Eye (tissue), 1 donor: ENCODE measurements around the gene ST3GAL3.

ENCODE experiments used
- DNase-seq: peaks from one replicate; pipeline ENCODE4 v3.0.0-alpha.2; 2015

The ST3GAL3 gene

GRCh38 chr1:43853161-43853921 lies 146.0 kb downstream of the ST3GAL3 start:
- DNase-seq, result no peak

GRCh38 chr1:43854473-43854872 lies 147.1 kb downstream of the ST3GAL3 start:
- no peak for DNase-seq

GRCh38 chr1:43856188-43856587 lies 148.9 kb downstream of the ST3GAL3 start:
- DNase-seq, result no peak

GRCh38 chr1:43857163-43857562 lies 149.8 kb downstream of the ST3GAL3 start:
- no peak for DNase-seq

- peak; percentile 71 for DNase-seq
Measured at GRCh38 chr1:43858324-43858723, 151.0 kb downstream of the ST3GAL3 start.

- DNase-seq, result no peak
Measured at GRCh38 chr1:43861337-43861736, 154.0 kb downstream of the ST3GAL3 start.

GRCh38 chr1:43861988-43862735 lies 154.8 kb downstream of the ST3GAL3 start:
- DNase-seq, result no peak

GRCh38 chr1:43864111-43865045 lies 157.0 kb downstream of the ST3GAL3 start:
- no peak for DNase-seq

GRCh38 chr1:43866201-43866600 lies 158.9 kb downstream of the ST3GAL3 start:
- no peak for DNase-seq

- DNase-seq, result no peak
Measured at GRCh38 chr1:43867976-43868740, 160.8 kb downstream of the ST3GAL3 start.

- peak; percentile 49 for DNase-seq
Measured at GRCh38 chr1:43868741-43869067, 161.4 kb downstream of the ST3GAL3 start.

GRCh38 chr1:43870306-43870705 lies 163.0 kb downstream of the ST3GAL3 start:
- DNase-seq, result no peak

- no peak for DNase-seq
Measured at GRCh38 chr1:43871181-43871910, 164.0 kb downstream of the ST3GAL3 start.

GRCh38 chr1:43872280-43872679 lies 164.9 kb downstream of the ST3GAL3 start:
- DNase-seq, result no peak

- DNase-seq, result no peak
Measured at GRCh38 chr1:43873851-43874250, 166.5 kb downstream of the ST3GAL3 start.

- DNase-seq, result no peak
Measured at GRCh38 chr1:43874716-43875115, 167.4 kb downstream of the ST3GAL3 start.

GRCh38 chr1:43875331-43875730 lies 168.0 kb downstream of the ST3GAL3 start:
- no peak for DNase-seq

- no peak for DNase-seq
Measured at GRCh38 chr1:43877101-43877500, 169.8 kb downstream of the ST3GAL3 start.

GRCh38 chr1:43878440-43878839 lies 171.1 kb downstream of the ST3GAL3 start:
- DNase-seq, result no peak

GRCh38 chr1:43878854-43879253 lies 171.5 kb downstream of the ST3GAL3 start:
- DNase-seq, result no peak

GRCh38 chr1:43879414-43879813 lies 172.1 kb downstream of the ST3GAL3 start:
- no peak for DNase-seq

GRCh38 chr1:43879996-43880395 lies 172.7 kb downstream of the ST3GAL3 start:
- no peak for DNase-seq
